ENCODE results near the gene RPS6KA5.
"Not testable (repeated sequence)": the region's sequence is repeated elsewhere in the genome, so short reads cannot be mapped to it uniquely, and the experiment has no call there.

RPS6KA5 gene

GRCh38 chr14:91060351-91061055 is at the start of gene RPS6KA5:
TSS of gene RPS6KA5 (minus strand) at chr14:91060641. CDS start at chr14:91060434, 207 bp downstream.
- FAIRE-seq, result peak; percentile 96

GRCh38 chr14:91108941-91109611 is 48.6 kb upstream of the RPS6KA5 start:
- no peak for FAIRE-seq

GRCh38 chr14:91103116-91103515 is 42.7 kb upstream of the RPS6KA5 start:
- no peak for FAIRE-seq

GRCh38 chr14:91100102-91100501 is 39.7 kb upstream of the RPS6KA5 start:
- no peak for FAIRE-seq

- FAIRE-seq, result no peak
Measured at GRCh38 chr14:91098591-91098990, 38.1 kb upstream of the RPS6KA5 start.

GRCh38 chr14:91097657-91098056 is 37.2 kb upstream of the RPS6KA5 start:
- not testable (repeated sequence) for FAIRE-seq

- FAIRE-seq, result no peak
Measured at GRCh38 chr14:91095178-91095577, 34.7 kb upstream of the RPS6KA5 start.

GRCh38 chr14:91094772-91095171 is 34.3 kb upstream of the RPS6KA5 start:
- FAIRE-seq, result no peak

- FAIRE-seq, result not testable (repeated sequence)
Measured at GRCh38 chr14:91093743-91094472, 33.5 kb upstream of the RPS6KA5 start.

- FAIRE-seq, result no peak
Measured at GRCh38 chr14:91092073-91092472, 31.6 kb upstream of the RPS6KA5 start.

GRCh38 chr14:91090743-91091142 is 30.3 kb upstream of the RPS6KA5 start:
- FAIRE-seq, result no peak

GRCh38 chr14:91089958-91090535 is 29.6 kb upstream of the RPS6KA5 start:
- FAIRE-seq, result no peak

- no peak for FAIRE-seq
Measured at GRCh38 chr14:91088585-91089235, 28.3 kb upstream of the RPS6KA5 start.

- not testable (repeated sequence) for FAIRE-seq
Measured at GRCh38 chr14:91087470-91087869, 27.0 kb upstream of the RPS6KA5 start.

- FAIRE-seq, result no peak
Measured at GRCh38 chr14:91084516-91084915, 24.1 kb upstream of the RPS6KA5 start.

- FAIRE-seq, result no peak
Measured at GRCh38 chr14:91082282-91082681, 21.8 kb upstream of the RPS6KA5 start.

GRCh38 chr14:91080071-91080470 is 19.6 kb upstream of the RPS6KA5 start:
- FAIRE-seq, result no peak

- no peak for FAIRE-seq
Measured at GRCh38 chr14:91078095-91078737, 17.8 kb upstream of the RPS6KA5 start.

GRCh38 chr14:91075553-91075952 is 15.1 kb upstream of the RPS6KA5 start:
- FAIRE-seq, result no peak

GRCh38 chr14:91070572-91070971 is 10.1 kb upstream of the RPS6KA5 start:
- no peak for FAIRE-seq

GRCh38 chr14:91068642-91069041 is 8.2 kb upstream of the RPS6KA5 start:
- FAIRE-seq, result no peak

GRCh38 chr14:91067186-91067585 is 6.7 kb upstream of the RPS6KA5 start:
- FAIRE-seq, result no peak
